Duodenal mucosa (tissue), 2 donors: ENCODE data around the gene MTA1.
A peak's percentile ranks its signal among the peaks of the same experiment; 100 is the strongest.

ENCODE experiments used
- H3K27ac ChIP-seq: one replicate; pipeline ENCODE4 v1.7.0; 2013; ENCODE audit warnings: low read depth, low read length
- H3K27me3 ChIP-seq, 2 donors: one replicate each; pipeline ENCODE4 v1.7.0; 2013; ENCODE audit warnings: low read length in 2 of 2, control low read depth in 1 of 2; ENCODE audit not compliant: insufficient read depth in 2 of 2, control insufficient read depth in 1 of 2
- H3K36me3 ChIP-seq, 2 donors: one replicate each; pipeline ENCODE4 v1.7.0; 2013; ENCODE audit warnings: low read length in 2 of 2, control low read depth in 1 of 2; ENCODE audit not compliant: insufficient read depth in 2 of 2, control insufficient read depth in 1 of 2
- H3K4me1 ChIP-seq, 2 donors: one replicate each; pipeline ENCODE4 v1.7.0; 2013; ENCODE audit warnings: low read length in 2 of 2, control low read depth in 1 of 2; ENCODE audit not compliant: insufficient read depth in 2 of 2, control insufficient read depth in 1 of 2
- H3K4me3 ChIP-seq, 2 donors: one replicate each; pipeline ENCODE4 v1.7.0; 2013; ENCODE audit warnings: low read length in 2 of 2, low read depth in 1 of 2
- H3K9ac ChIP-seq, 2 donors: one replicate each; pipeline ENCODE4 v1.7.0; 2013; ENCODE audit warnings: low read length in 2 of 2, low read depth in 1 of 2
- H3K9me3 ChIP-seq, 2 donors: one replicate each; pipeline ENCODE4 v1.7.0; 2013; ENCODE audit warnings: low read length in 2 of 2, control low read depth in 1 of 2; ENCODE audit not compliant: control insufficient read depth in 1 of 2

Gene MTA1

GRCh38 chr14:105388110-105388951 lies 31.3 kb upstream of the MTA1 start:
- Histone ChIP-seq H3K27ac (no peak overlapping the region), H3K4me3 (no peak overlapping the region), H3K9ac (no peak overlapping the region), H3K9me3 (no peaks in the 10 kb centered on the region), H3K36me3 (peaks cover 0 to 20% of the 10 kb centered on the region in 2 donors), H3K27me3 (no peaks in the 10 kb centered on the region), H3K4me1 (no peaks in the 10 kb centered on the region)

- Histone ChIP-seq H3K27me3 (no peaks in the 10 kb centered on the region), H3K9me3 (no peaks in the 10 kb centered on the region), H3K27ac (no peak overlapping the region), H3K9ac (no peak overlapping the region), H3K36me3 (peaks cover 0 to 14% of the 10 kb centered on the region in 2 donors), H3K4me3 (no peak overlapping the region), H3K4me1 (no peaks in the 10 kb centered on the region)
Observed at GRCh38 chr14:105388976-105389375, 30.7 kb upstream of the MTA1 start.

GRCh38 chr14:105389534-105389933 lies 30.1 kb upstream of the MTA1 start:
- Histone ChIP-seq H3K4me3 (no peak overlapping the region), H3K27me3 (no peaks in the 10 kb centered on the region), H3K36me3 (peaks cover 0 to 14% of the 10 kb centered on the region in 2 donors), H3K9me3 (no peaks in the 10 kb centered on the region), H3K4me1 (no peaks in the 10 kb centered on the region), H3K9ac (no peak overlapping the region), H3K27ac (peak overlapping the region; percentile 20)

GRCh38 chr14:105389976-105390848 lies 29.4 kb upstream of the MTA1 start:
- no peaks in the 10 kb centered on the region for H3K27me3 ChIP-seq
- H3K9ac ChIP-seq: no peak overlapping the region
- peak overlapping the region; percentile 20 for H3K27ac ChIP-seq
- no peak overlapping the region for H3K4me3 ChIP-seq
- peaks cover 0 to 14% of the 10 kb centered on the region in 2 donors for H3K36me3 ChIP-seq
- no peaks in the 10 kb centered on the region for H3K4me1 ChIP-seq
- no peaks in the 10 kb centered on the region for H3K9me3 ChIP-seq

GRCh38 chr14:105390849-105391500 lies 28.7 kb upstream of the MTA1 start:
- Histone ChIP-seq H3K4me3 (no peak overlapping the region), H3K36me3 (peaks cover 0 to 14% of the 10 kb centered on the region in 2 donors), H3K4me1 (no peaks in the 10 kb centered on the region), H3K9me3 (no peaks in the 10 kb centered on the region), H3K27me3 (no peaks in the 10 kb centered on the region), H3K27ac (no peak overlapping the region), H3K9ac (no peak overlapping the region)

GRCh38 chr14:105391541-105391940 lies 28.1 kb upstream of the MTA1 start:
- Histone ChIP-seq H3K27ac (no peak overlapping the region), H3K36me3 (peaks cover 0 to 14% of the 10 kb centered on the region in 2 donors), H3K9ac (no peak overlapping the region), H3K27me3 (no peaks in the 10 kb centered on the region), H3K4me1 (no peaks in the 10 kb centered on the region), H3K4me3 (no peak overlapping the region), H3K9me3 (no peaks in the 10 kb centered on the region)

GRCh38 chr14:105392131-105393090 lies 27.2 kb upstream of the MTA1 start:
- Histone ChIP-seq H3K27ac (no peak overlapping the region), H3K9ac (no peak overlapping the region), H3K4me3 (no peak overlapping the region), H3K4me1 (peaks cover under 1 to 1% of the 10 kb centered on the region in 2 donors), H3K36me3 (peaks cover 0 to 9% of the 10 kb centered on the region in 2 donors), H3K27me3 (no peaks in the 10 kb centered on the region), H3K9me3 (no peaks in the 10 kb centered on the region)

- Histone ChIP-seq H3K27me3 (no peaks in the 10 kb centered on the region), H3K36me3 (peaks cover 0 to 4% of the 10 kb centered on the region in 2 donors), H3K9ac (no peak overlapping the region)
Observed at GRCh38 chr14:105393151-105393550, 26.5 kb upstream of the MTA1 start.

More at GRCh38 chr14:105393151-105393550, 26.5 kb upstream of the MTA1 start:
- Histone ChIP-seq H3K4me3 (no peak overlapping the region), H3K4me1 (peaks cover 4 to 6% of the 10 kb centered on the region in 2 donors), H3K27ac (no peak overlapping the region), H3K9me3 (no peaks in the 10 kb centered on the region)
